ENCODE measurements around the gene STRA8.

The STRA8 gene

DNA sequence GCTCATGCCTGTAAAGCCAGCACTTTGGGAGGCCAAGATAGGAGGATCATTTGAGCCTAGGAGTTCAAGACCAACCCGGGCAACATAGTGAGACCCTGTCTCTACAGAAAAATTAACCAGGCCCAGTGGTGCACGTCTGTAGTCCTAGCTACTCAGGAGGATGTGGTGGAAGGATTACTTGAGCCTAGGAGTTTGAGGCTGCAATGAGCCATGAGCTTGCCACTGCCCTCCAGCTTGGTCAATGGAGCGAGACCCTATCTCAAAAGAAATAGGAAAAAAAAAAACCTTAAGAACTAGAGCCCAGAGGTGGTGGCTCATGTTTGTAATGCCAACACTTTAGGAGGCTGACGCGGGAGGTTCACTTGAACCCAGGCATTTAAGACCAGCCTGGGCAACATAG lies 2.2 kb downstream of the STRA8 start:
- no peak overlapping the region for H3K4me3 ChIP-seq (ENCODE audit: low read depth, low read length)

DNA sequence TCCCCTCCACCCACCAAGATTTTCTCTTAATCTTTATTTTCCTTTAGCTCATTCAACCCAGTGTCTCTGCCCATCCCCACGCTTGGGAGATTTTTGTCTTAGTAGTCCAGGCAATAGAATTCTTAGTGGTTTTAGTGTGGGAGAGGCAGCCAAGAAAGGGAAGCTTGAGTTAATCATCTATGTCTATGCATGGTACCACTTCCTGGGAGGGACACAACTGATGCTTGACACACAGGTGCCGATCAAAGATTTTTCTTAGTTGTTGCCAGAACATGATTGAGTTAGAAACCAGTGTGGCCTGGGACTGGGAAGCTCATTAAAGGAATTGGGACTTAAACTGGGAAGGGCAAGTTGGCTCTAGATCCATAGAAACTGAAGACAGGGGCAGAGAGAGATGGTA lies 3.1 kb downstream of the STRA8 start:
- no peak overlapping the region for H3K4me3 ChIP-seq (ENCODE audit: low read depth, low read length)

DNA sequence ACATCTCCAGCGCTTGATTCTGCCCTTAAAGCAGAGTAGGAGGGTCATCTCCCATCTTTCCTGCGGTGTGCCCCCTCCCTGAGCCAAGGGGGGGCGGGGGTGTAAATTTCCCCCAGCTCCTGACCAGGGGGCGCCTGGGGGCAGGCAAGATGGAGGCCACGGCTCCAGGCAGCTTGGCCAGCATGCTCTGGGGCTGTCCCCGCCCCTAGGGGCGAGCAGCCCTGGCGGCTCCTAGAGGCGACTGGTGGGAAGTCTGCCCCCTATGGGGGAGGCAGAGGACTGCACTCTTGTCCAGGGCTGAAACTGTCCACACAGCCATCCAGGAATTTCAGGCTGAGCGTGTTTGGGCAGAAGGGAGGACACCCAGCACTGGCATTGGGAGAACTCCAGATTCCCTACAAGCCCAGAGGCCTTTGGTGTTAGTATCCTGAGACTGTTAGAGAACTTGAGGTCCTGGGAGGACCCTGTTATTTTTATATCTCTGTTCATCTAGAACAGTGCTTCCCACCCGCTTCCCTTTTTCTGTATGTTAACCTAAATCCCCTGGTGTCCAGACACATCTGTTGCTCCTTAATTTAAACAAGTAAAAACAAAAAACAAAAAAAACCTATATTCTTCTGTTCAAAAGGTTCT lies 4.6 kb downstream of the STRA8 start:
- no peak overlapping the region for H3K4me3 ChIP-seq (ENCODE audit: low read depth, low read length)

DNA sequence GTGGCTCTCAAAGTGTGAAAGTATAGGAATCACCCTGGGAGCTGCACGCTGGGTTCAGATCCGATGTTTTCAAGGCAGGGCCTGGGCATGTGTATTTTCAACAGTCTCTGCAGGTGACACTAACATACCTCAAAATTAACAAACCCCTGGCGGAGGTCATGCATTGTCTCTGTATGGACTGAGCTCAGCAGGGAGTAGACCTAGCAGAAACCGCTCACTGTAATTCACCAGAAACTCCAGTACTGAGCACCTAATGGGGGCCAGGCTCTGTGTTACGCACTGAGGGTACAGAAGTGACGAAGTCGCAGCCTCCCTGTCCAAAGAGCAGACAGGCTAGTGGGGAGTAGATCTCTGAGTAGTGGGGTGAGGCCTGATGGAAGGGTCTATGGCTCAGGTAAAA lies 5.6 kb downstream of the STRA8 start:
- no peak overlapping the region for H3K4me3 ChIP-seq (ENCODE audit: low read depth, low read length)

DNA sequence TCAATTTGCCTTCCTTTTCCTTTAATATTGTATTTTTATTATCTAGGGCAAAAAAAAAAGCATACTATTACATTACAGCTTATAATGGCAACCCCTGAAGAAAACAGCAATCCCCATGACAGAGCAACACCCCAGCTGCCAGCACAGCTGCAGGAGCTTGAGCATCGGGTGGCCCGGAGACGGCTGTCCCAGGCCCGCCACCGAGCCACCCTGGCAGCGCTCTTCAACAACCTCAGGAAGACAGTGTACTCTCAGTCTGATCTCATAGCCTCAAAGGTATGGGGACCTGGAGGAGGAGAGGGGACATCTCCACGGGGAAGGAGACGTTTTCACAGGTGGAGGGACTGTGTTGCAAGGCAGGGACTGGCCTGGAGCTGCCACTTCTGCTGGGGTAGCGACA lies 6.8 kb downstream of the STRA8 start:
- no peak overlapping the region for H3K4me3 ChIP-seq (ENCODE audit: low read depth, low read length)

DNA sequence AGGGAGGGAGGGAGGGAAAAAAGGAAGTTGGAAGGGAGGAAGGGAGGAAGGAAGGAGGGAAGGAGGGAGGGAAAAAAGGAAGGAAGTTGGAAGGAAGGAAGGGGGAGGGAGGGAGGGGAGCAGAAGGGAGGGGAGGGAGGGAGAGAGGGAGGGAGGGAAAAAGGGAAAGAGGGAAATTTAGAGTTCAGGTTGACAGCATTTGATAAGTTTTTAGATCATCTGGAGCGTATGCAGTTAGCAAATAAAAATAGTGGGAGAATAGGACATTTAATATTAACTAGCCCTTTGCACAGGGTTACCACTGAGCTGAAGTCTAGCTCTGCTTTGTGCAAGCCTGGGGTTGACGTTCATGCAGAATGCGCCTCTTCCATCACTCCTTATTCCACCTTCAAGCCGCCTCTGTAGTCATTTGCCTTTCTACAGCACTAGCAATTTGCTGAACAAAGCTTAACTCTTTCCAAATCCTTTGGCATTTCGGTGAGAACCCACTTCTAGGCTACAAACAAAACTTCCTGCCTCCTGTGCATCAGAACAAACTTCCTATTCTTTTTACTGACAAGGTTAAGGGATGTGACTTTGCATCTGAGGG lies 8.6 kb downstream of the STRA8 start:
- no peak overlapping the region for H3K4me3 ChIP-seq (ENCODE audit: low read depth, low read length)

DNA sequence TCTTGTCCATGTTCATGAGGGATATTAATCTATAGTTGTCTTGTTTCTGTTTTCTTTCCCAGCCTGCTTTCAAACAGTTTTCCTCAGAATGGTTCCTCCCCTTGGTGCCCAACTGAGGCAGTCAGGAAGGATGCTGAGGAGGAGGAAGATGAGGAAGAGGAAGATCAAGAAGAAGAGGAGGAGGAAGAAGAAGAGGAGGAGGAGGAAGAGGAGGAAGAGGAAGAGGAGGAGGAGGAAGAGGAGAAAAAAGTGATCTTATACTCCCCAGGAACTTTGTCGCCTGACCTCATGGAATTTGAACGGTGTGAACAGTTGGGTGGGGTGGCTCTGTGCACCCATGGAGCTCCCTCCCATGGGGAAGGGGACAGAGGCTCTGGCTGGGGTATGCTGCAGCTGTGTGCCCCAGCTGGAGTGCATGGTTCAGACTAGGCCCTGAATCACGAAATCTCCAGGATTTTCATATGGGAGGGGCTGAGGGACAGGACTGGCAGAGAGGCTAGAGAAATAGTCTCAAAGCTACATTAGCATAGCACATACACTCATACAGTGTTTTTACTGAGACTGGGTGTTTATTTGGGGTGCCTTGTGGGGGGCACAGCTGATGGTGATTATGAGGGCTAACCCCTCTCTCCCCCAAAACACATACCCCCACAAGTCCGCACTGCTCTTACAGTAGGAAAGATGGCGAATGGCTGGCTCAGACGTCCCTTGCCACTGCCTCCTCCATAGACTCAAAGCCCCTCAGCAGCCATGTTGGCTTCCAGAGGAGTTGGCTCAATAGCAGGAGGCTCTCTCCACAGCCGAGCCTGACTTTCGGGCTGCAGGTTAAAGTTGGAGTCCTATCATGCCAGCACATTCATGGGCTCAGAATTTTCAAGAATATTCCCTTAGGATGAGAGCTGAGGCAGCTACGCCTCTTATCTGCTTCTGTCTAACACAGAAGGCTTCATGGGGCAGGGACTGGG lies 11.9 kb downstream of the STRA8 start:
- H3K4me3 ChIP-seq (ENCODE audit: low read depth, low read length): no peak overlapping the region

DNA sequence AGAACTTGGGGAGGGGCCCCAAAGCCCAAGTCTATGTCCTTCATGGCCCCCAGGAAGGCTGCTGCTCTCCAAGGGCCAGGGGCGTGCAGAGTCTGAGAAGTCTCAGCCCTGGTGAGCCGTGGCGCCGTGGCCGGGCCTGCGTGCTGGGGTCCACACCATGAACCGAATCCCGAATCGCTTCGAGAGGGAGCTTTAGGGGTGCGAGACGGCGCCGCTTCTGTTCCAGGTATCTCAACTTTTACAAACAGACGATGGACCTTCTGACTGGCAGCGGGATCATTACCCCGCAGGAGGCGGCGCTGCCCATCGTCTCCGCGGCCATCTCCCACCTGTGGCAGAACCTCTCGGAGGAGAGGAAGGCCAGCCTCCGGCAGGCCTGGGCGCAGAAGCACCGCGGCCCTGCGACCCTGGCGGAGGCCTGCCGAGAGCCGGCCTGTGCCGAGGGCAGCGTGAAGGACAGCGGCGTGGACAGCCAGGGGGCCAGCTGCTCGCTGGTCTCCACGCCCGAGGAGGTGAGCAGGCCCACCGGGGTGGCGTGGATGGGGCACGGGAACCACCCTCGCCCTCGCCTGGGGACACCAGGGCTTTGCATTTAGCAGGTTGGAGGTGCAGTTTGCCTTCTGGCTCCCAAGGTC lies 12.7 kb downstream of the STRA8 start:
- no peak overlapping the region for H3K4me3 ChIP-seq (ENCODE audit: low read depth, low read length)

DNA sequence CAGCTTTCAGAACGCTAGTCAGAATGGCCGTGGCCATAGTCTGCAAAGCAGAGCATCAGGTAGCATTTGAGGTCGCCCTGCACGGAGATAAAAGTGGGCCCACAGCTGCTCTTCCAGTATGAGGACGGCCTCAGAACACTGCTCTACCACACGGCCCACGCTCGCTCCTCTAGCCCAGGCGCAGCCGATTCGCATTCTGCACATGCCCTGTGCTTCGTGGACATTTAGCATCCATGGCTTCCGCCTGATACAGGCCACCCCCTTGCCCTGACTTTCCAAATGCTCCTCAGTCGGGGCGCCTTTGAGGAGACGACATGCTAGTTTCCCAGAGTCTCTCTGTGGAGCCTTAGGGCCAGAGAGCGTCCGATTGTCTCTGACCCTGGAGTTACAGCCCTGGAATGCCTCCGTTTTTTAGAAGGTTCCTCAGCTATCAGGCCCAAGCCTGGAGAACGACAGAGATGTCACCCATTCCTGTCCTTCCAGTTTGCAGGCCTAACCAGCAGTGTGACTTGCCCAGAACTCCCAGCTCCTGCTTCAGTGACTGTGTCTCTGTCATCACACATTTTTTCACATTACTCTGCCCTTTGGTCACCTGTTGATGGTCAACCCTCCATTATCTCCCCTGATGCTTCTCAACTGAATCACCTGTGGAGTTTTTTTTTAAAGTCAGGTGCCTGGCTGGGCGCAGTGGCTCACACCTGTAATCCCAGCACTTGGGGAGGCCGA lies 14.3 kb downstream of the STRA8 start:
- no peak overlapping the region for H3K4me3 ChIP-seq (ENCODE audit: low read depth, low read length)

DNA sequence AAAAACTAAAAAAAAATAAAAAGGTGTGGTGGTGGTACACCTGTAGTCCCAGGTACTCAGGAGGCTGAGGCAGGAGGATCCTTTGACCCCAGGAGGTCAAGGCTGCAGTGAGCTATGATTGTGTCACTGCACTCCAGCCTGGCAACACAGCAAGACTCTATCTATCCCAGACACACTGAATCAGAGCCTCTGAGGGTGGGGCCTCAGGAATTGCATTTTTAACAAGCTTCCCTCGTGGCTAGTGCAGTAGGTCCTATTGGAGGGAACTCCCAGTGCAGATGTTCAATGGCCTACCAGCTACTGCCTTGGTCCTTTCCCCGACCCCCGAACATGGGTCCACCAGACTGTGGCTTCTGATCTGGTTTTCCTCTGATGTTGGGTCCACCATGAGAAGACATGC lies 14.9 kb downstream of the STRA8 start:
- H3K4me3 ChIP-seq (ENCODE audit: low read depth, low read length): no peak overlapping the region

DNA sequence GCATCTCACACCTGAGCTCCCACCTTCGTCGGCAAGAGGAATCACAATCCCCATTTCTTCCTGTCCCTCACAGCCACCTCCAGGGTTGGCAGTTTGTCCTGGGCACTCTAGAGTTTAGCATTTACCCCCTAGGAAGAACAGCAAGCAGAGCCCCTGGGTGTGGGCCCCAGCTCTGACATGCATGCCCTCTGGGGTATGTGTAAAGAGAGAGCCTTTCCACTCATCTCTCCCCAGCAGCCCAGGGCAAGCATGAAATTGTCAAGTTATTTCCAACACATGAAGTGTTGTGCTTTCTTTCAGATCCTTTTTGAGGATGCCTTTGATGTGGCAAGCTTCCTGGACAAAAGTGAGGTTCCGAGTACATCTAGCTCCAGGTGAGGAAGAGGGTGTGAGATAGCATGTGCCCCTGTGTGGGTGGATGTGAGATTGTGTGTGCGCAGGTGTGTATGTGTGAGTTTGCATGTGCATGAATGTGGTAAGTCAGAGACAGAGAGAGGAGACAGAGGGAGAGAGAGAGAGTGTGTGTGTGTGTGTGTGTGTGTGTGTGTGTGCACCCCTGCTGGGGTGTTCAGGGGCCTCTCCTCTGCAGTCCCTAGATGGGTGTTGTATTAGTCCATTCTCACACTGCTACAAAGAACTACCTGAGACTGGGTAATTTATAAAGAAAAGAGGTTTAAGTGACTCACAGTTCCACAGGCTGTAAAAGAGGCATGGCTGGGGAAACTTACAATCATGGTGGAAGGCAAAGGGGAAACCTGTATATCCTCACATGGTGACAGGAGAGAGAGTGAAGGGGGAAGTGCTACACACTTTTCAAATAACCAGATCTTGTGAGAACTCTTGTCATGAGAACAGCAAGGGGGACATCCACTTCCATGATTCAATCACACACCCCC lies 18.1 kb downstream of the STRA8 start:
- H3K4me3 ChIP-seq (ENCODE audit: low read depth, low read length): no peak overlapping the region

DNA sequence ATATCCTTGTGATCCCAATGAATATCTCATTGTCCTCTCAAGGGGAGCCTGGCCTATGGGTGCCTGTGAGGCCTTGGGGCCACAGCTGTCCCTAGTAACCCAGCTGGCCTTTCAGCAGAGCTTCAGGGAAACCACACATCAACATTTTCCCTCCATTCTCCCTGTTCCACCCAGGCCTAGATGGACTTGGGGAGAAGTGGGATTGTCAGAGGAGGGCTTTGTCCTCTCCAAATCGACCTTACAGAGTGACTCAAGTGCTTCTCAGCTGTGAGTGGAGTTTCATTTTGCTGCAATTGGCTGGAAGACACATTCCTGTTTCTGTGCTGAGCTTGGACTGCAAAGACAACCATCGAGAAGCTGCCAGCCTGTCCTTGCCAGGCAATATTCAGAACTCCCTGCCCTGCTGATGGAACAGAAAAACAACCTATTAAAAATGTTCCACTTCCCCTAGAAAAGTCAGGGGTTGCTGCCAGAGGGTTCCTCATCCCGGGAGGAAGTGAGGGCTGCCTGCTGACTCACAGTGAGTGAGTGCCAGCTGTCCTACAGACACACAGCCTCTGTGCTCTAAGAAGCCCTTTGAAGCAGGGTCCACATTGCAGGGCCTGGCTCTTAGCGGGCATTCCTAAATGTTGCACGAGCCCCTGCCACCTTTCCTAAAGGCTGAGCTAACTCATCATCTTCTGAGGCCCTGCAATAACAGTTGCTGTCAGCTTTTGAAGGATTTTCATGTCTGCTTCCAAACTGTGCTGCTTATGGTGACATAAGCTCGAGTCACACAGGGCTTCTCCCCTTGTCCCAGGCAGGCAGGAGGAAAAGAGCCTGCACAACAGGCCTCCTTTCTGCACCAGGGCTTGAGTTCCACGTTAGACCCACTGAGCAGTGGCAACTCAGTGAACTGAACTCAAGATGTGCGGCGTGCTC lies 20.5 kb downstream of the STRA8 start:
- H3K4me3 ChIP-seq (ENCODE audit: low read depth, low read length): no peak overlapping the region

DNA sequence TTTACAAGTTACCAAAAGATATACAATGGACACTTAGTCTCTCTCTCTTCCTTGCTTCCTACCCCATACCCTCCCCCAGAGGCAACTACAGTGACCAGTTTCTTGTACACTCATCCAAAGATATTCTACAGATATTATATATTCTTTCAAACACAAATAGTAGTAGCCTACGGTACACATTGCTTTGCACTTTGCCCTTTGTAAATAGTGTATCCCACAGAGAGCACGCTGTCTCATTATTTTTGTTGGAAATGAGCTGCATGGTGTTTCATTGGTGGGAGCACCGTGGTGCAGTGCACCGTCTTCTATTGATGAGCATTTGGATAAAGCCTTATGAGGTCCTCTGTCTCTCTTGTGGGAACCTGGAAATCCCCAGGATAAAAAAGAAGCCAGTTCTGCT lies 24.2 kb downstream of the STRA8 start:
- no peak overlapping the region for H3K4me3 ChIP-seq (ENCODE audit: low read depth, low read length)

DNA sequence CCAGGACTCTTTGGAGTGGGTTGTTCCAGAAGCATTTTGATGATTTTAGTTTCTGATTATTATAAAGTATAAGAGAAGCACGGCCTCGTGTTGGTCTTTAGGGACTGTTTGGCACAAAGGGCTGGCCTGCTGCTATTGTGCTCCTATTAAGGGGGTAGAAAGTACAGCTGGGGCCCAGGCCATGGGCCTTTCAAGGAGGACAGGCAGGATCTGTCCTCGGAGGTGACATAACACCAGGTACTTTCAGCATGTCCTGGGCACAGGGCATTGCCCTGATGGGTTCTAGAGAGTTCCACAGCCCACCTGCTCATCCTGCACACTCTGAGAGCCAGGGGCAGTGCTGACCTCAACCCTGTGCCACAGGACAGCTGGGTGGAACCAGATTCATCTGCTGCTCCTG lies 24.9 kb downstream of the STRA8 start:
- H3K4me3 ChIP-seq (ENCODE audit: low read depth, low read length): no peak overlapping the region

DNA sequence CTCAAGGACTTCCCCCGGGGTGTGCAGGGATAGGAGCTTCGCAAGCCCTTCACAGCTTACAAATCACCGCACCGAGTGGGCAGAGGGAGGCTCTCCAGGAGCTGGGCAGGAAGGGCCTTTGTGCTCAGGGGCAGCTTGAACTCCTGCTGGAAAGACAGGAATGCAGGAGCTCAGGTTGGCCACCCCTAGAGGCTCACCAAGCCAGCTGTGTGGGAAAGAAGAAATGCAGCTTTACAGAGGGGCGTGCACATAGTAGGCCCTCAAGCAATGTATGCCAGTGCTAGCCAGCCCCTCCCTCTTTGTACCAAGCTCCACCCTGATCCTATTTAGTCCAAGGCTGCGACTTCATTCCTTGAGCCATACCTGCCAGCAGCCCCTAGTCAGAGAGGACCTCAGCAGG lies 26.1 kb downstream of the STRA8 start:
- H3K4me3 ChIP-seq (ENCODE audit: low read depth, low read length): no peak overlapping the region

DNA sequence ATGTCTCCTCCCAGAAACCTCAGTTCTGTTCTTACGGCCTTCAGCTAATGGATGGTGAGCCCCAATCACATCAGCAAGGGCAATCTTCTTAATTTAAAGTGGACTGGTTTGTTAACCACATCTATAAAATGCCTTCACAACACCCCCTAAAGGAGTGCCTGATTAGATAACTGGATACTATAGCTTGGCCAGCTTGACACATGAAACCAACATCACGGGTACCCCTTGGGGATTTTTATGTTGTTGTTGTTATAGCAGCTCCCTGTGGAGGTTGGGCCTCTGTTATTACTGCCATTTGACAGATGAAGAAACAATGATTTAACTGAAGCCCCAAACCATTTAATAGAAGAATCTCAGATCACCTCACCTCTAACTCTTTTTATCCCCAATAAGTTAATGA lies 26.8 kb downstream of the STRA8 start:
- no peak overlapping the region for H3K4me3 ChIP-seq (ENCODE audit: low read depth, low read length)

DNA sequence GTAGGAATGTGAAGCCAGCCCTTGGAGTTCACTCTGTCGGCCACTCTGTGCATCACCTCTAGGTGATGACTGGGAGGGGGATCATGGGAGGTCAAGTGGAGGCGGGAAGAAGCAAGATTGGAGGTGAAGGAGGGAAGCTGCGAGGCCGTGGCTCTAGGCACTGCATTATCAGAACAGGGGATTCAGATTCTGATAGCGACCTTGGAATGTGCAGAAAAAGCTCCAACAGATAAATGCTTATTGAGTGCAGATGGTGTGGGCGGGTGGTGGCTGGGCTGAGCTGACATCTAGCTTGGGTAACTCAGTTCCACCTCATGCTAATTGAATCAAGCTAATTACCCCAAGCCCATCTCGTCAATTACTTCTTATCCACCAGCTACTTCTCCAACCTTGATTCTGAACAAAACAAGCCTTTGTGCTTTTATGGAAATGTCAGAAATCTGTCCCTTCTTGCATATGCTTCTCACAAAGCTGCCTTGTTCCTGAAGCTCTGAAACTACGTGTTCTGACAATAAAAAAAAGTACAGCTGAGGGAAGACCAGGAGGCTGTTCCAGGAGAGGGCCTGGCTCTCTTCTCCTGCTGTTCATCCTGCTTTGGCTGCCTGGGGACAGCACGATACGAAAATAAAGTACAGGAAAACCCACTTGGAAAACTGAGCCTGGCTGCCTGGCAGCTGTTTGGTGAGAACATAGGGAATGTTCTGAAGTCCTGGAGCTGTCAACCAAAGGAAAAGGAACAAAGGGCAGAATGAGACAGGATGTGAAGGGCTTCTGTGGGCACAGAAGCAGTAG lies 27.5 kb downstream of the STRA8 start:
- H3K4me3 ChIP-seq (ENCODE audit: low read depth, low read length): no peak overlapping the region

Measured in iPS-11a (cell line).